GM23338 (cell line): ENCODE data around the gene CD93. TPM values are rescaled to one million over a fixed set of nuclear protein-coding genes. Genes with fewer than 3 reads are reported as not detected.

ENCODE experiments used
- ATAC-seq: fragments of 200-7000 bp; cut with Tn5 transposase; 3 replicates; pipeline ENCODE4 v1.9.1; 2020
- DNase-seq: peaks from one replicate; pipeline ENCODE4 v3.0.0-alpha.2; 2015; ENCODE audit warnings: low spot score
- H2AFZ ChIP-seq: fragments of 200-600 bp; sonication (generic); 2 replicates; pipeline ENCODE4 v1.8.0; 2016; ENCODE audit warnings: antibody characterized with exemption, mild to moderate bottlenecking, moderate library complexity
- H3F3A ChIP-seq: fragments of 200-600 bp; sonication (generic); replicated peaks from 2 replicates; pipeline ENCODE4 v1.8.0; 2017; ENCODE audit warnings: antibody characterized with exemption, mixed run types, low read depth
- H3K27ac ChIP-seq: fragments of 200-600 bp; sonication (generic); 2 replicates; pipeline ENCODE4 v1.6.1; 2016; ENCODE audit warnings: low read depth
- H3K27me3 ChIP-seq: fragments of 200-600 bp; sonication (generic); 2 replicates; pipeline ENCODE4 v1.8.0; 2016; ENCODE audit warnings: mild to moderate bottlenecking, mixed run types, moderate library complexity; ENCODE audit not compliant: insufficient read depth
- H3K36me3 ChIP-seq: fragments of 200-600 bp; sonication (generic); 2 replicates; pipeline ENCODE4 v1.8.0; 2016; ENCODE audit warnings: mild to moderate bottlenecking; ENCODE audit not compliant: insufficient read depth
- H3K4me1 ChIP-seq: fragments of 200-600 bp; sonication (generic); 2 replicates; pipeline ENCODE4 v1.8.0; 2016; ENCODE audit warnings: mild to moderate bottlenecking, moderate library complexity; ENCODE audit not compliant: insufficient read depth
- H3K4me2 ChIP-seq: fragments of 200-600 bp; sonication (generic); 2 replicates; pipeline ENCODE4 v1.7.1; 2017; ENCODE audit warnings: mixed run types
- H3K4me3 ChIP-seq: fragments of 200-600 bp; sonication (generic); 2 replicates; pipeline ENCODE4 v1.6.1; 2016; ENCODE audit warnings: mixed run types
- H3K79me2 ChIP-seq: fragments of 200-600 bp; sonication (generic); replicated peaks from 2 replicates; pipeline ENCODE4 v1.8.0; 2017; ENCODE audit warnings: mild to moderate bottlenecking; ENCODE audit not compliant: insufficient read depth
- H3K9me2 ChIP-seq: fragments of 200-600 bp; sonication (generic); 2 replicates; pipeline ENCODE4 v1.8.0; 2017; ENCODE audit not compliant: insufficient read depth
- H4K20me1 ChIP-seq: fragments of 200-600 bp; sonication (generic); replicated peaks from 2 replicates; pipeline ENCODE4 v1.8.0; 2017; ENCODE audit warnings: mild to moderate bottlenecking; ENCODE audit not compliant: insufficient read depth
- H3K27ac Mint-ChIP-seq: 2 replicates; pipeline ENCODE4 v1.8.0; 2020; ENCODE audit warnings: inconsistent platforms, mild to moderate bottlenecking, moderate library complexity, mixed read lengths
- H3K27me3 Mint-ChIP-seq: 3 replicates; pipeline ENCODE4 v1.8.0; 2022; ENCODE audit warnings: low read depth, mild to moderate bottlenecking, moderate library complexity, mixed read lengths, inconsistent platforms; ENCODE audit not compliant: insufficient read depth, poor library complexity
- H3K36me3 Mint-ChIP-seq: 3 replicates; pipeline ENCODE4 v1.8.0; 2021; ENCODE audit warnings: low read depth, mild to moderate bottlenecking, inconsistent platforms, moderate library complexity, mixed read lengths
- H3K4me1 Mint-ChIP-seq: 3 replicates; pipeline ENCODE4 v1.8.0; 2020; ENCODE audit warnings: mild to moderate bottlenecking, inconsistent platforms, mixed read lengths
- H3K4me3 Mint-ChIP-seq: 3 replicates; pipeline ENCODE4 v1.8.0; 2021; ENCODE audit warnings: moderate library complexity, mild to moderate bottlenecking, inconsistent platforms, mixed read lengths
- H3K9me3 Mint-ChIP-seq: 3 replicates; pipeline ENCODE4 v1.8.0; 2020; ENCODE audit warnings: moderate library complexity, mild to moderate bottlenecking, inconsistent platforms, mixed read lengths
- CREB1 ChIP-seq: fragments of 250-450 bp; sonication (Bioruptor Pico); IDR thresholded peaks from 2 replicates; pipeline ENCODE4 v1.5.0; 2020; ENCODE audit warnings: low read depth, mild to moderate bottlenecking, moderate library complexity
- EZH2 ChIP-seq: fragments of 200-600 bp; sonication (generic); IDR thresholded peaks from one replicate; pipeline ENCODE4 v1.8.0; 2017; ENCODE audit warnings: antibody characterized with exemption, mild to moderate bottlenecking, low read depth; ENCODE audit not compliant: unreplicated experiment
- EZH2phosphoT487 ChIP-seq: fragments of 200-600 bp; sonication (generic); IDR thresholded peaks from one replicate; pipeline ENCODE4 v1.8.1; 2018; ENCODE audit warnings: antibody characterized with exemption; ENCODE audit not compliant: unreplicated experiment
- JUNB ChIP-seq: IDR thresholded peaks from one replicate; pipeline ENCODE4 v1.6.1; 2016; ENCODE audit warnings: antibody characterized with exemption; ENCODE audit not compliant: unreplicated experiment
- NANOG ChIP-seq: IDR thresholded peaks from 2 replicates; pipeline ENCODE4 v1.6.1; 2016; ENCODE audit warnings: antibody characterized with exemption, borderline replicate concordance
- STAT1 ChIP-seq: IDR thresholded peaks from one replicate; pipeline ENCODE4 v1.6.1; 2016; ENCODE audit warnings: antibody characterized with exemption; ENCODE audit not compliant: unreplicated experiment
- ZNF114 ChIP-seq: fragments of 250-450 bp; sonication (Bioruptor Pico); IDR thresholded peaks from 2 replicates; pipeline ENCODE4 v1.5.0; 2020; ENCODE audit warnings: mild to moderate bottlenecking, moderate library complexity
- ZNF331 ChIP-seq: fragments of 250-450 bp; sonication (Bioruptor Pico); IDR thresholded peaks from 2 replicates; pipeline ENCODE4 v1.5.0; 2020; ENCODE audit warnings: low read depth, mild to moderate bottlenecking, moderate library complexity
- ZNF462 ChIP-seq: fragments of 250-450 bp; sonication (Bioruptor Pico); IDR thresholded peaks from 2 replicates; pipeline ENCODE4 v1.5.0; 2020; ENCODE audit warnings: mild to moderate bottlenecking, moderate library complexity
- polyA plus RNA-seq: library from polyadenylated mRNA; unstranded; fragments of >200 nt; fragmentation: Nextera tagmentation; extraction: Ambion mirVana; gene quantifications from 2 replicates; pipeline ENCODE4 v1.2.1, GENCODE V29; 2016
- total RNA-seq: library from RNA; depleted of rRNA; stranded (reverse); fragments of >200 nt; shearing (Covaris generic); gene quantifications from 2 replicates; pipeline ENCODE4 v1.2.3, GENCODE V29; 2014
- TF ChIP-seq, protein P1 (sequence below): IDR thresholded peaks from one replicate; pipeline ENCODE4 v1.6.1; 2018; ENCODE audit warnings: antibody characterized with exemption; ENCODE audit not compliant: unreplicated experiment
- TF ChIP-seq, protein P2 (sequence below), 2 experiments: fragments of 200-600 bp in 1 of 2; sonication (generic) in 1 of 2; conservative IDR thresholded peaks; 2 replicates each; pipeline versions ENCODE4 v1.5.1 to v1.6.1; 2016 to 2017; ENCODE audit warnings: antibody characterized with exemption in 2 of 2, low read depth in 2 of 2, mild to moderate bottlenecking in 2 of 2, moderate library complexity in 1 of 2
- TF ChIP-seq, protein P3 (sequence below): IDR thresholded peaks from 2 replicates; pipeline ENCODE4 v1.6.1; 2016; ENCODE audit warnings: antibody characterized with exemption

CD93 gene
- total and polyA plus RNA-seq, 2 experiments from 2014 or later, result 0.03 TPM; not detected in 1

- ATAC-seq (no peak), DNase-seq (no peak)
- Mint-ChIP-seq H3K27me3 (peaks cover 2% of the 10 kb centered on the region), H3K4me3 (no peak overlapping the region), H3K27ac (no peak overlapping the region), H3K4me1 (peaks cover 3% of the 10 kb centered on the region; the same call in 2 of the 3 replicates), H3K9me3 (no peaks in the 10 kb centered on the region), H3K36me3 (no peaks in the 10 kb centered on the region)
- Histone ChIP-seq H3K36me3 (no peaks in the 10 kb centered on the region), H3K27ac (no peak overlapping the region), H2AFZ (no peak overlapping the region), H3F3A (no peaks in the 10 kb centered on the region), H3K79me2 (no peaks in the 10 kb centered on the region), H3K4me1 (no peaks in the 10 kb centered on the region), H3K27me3 (no peaks in the 10 kb centered on the region), H3K4me3 (no peak overlapping the region), H3K9me2 (no peaks in the 10 kb centered on the region), H3K4me2 (no peak overlapping the region), H4K20me1 (no peaks in the 10 kb centered on the region)
- TF ChIP-seq ZNF462 (CRISPR knock-in tag) (no peak), ZNF331 (CRISPR knock-in tag) (no peak), ZNF114 (CRISPR knock-in tag) (no peak), JUNB (no peak), EZH2 (no peak), CREB1 (CRISPR knock-in tag) (no peak), EZH2phosphoT487 (no peak), STAT1 (no peak), NANOG (no peak)
- TF ChIP-seq, protein P1, sequence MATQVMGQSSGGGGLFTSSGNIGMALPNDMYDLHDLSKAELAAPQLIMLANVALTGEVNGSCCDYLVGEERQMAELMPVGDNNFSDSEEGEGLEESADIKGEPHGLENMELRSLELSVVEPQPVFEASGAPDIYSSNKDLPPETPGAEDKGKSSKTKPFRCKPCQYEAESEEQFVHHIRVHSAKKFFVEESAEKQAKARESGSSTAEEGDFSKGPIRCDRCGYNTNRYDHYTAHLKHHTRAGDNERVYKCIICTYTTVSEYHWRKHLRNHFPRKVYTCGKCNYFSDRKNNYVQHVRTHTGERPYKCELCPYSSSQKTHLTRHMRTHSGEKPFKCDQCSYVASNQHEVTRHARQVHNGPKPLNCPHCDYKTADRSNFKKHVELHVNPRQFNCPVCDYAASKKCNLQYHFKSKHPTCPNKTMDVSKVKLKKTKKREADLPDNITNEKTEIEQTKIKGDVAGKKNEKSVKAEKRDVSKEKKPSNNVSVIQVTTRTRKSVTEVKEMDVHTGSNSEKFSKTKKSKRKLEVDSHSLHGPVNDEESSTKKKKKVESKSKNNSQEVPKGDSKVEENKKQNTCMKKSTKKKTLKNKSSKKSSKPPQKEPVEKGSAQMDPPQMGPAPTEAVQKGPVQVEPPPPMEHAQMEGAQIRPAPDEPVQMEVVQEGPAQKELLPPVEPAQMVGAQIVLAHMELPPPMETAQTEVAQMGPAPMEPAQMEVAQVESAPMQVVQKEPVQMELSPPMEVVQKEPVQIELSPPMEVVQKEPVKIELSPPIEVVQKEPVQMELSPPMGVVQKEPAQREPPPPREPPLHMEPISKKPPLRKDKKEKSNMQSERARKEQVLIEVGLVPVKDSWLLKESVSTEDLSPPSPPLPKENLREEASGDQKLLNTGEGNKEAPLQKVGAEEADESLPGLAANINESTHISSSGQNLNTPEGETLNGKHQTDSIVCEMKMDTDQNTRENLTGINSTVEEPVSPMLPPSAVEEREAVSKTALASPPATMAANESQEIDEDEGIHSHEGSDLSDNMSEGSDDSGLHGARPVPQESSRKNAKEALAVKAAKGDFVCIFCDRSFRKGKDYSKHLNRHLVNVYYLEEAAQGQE, result no peak
- TF ChIP-seq, protein P2, sequence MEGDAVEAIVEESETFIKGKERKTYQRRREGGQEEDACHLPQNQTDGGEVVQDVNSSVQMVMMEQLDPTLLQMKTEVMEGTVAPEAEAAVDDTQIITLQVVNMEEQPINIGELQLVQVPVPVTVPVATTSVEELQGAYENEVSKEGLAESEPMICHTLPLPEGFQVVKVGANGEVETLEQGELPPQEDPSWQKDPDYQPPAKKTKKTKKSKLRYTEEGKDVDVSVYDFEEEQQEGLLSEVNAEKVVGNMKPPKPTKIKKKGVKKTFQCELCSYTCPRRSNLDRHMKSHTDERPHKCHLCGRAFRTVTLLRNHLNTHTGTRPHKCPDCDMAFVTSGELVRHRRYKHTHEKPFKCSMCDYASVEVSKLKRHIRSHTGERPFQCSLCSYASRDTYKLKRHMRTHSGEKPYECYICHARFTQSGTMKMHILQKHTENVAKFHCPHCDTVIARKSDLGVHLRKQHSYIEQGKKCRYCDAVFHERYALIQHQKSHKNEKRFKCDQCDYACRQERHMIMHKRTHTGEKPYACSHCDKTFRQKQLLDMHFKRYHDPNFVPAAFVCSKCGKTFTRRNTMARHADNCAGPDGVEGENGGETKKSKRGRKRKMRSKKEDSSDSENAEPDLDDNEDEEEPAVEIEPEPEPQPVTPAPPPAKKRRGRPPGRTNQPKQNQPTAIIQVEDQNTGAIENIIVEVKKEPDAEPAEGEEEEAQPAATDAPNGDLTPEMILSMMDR (conservative IDR thresholded peaks at IDR 0.05; ENCODE audit: low read depth in 2 of 2), result no peak
- TF ChIP-seq, protein P3, sequence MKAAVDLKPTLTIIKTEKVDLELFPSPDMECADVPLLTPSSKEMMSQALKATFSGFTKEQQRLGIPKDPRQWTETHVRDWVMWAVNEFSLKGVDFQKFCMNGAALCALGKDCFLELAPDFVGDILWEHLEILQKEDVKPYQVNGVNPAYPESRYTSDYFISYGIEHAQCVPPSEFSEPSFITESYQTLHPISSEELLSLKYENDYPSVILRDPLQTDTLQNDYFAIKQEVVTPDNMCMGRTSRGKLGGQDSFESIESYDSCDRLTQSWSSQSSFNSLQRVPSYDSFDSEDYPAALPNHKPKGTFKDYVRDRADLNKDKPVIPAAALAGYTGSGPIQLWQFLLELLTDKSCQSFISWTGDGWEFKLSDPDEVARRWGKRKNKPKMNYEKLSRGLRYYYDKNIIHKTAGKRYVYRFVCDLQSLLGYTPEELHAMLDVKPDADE, result no peak
Measured at GRCh38 chr20:23097636-23098580, 11.8 kb upstream of the CD93 start.
